SU-DHL-6 (cell line): ENCODE measurements around the gene SBK3.

Experiments used
- H2AFZ ChIP-seq: fragments of 200-600 bp; sonication (generic); 2 replicates; pipeline ENCODE4 v1.6.1; 2014; ENCODE audit warnings: low read depth, mild to moderate bottlenecking, moderate library complexity, mixed read lengths, antibody characterized with exemption, low read length; ENCODE audit not compliant: severe bottlenecking
- H3F3A ChIP-seq: fragments of 200-600 bp; shearing (Covaris generic); 2 replicates; pipeline ENCODE4 v1.6.0; 2016; ENCODE audit warnings: antibody characterized with exemption, mild to moderate bottlenecking; ENCODE audit not compliant: insufficient read depth
- H3K27ac ChIP-seq: fragments of 200-600 bp; sonication (generic); 2 replicates; pipeline ENCODE4 v1.5.1; 2016; ENCODE audit warnings: low read depth, mild to moderate bottlenecking, low read length, moderate library complexity, mixed read lengths
- H3K27me3 ChIP-seq: fragments of 200-600 bp; sonication (generic), shearing (Covaris generic); 2 replicates; pipeline ENCODE4 v1.6.0; 2014; ENCODE audit warnings: mild to moderate bottlenecking, low read length
- H3K36me3 ChIP-seq: fragments of 200-600 bp; sonication (generic); 2 replicates; pipeline ENCODE4 v1.6.1; 2014; ENCODE audit warnings: mild to moderate bottlenecking, low read length, mixed read lengths
- H3K4me2 ChIP-seq: fragments of 300-600, 200-600 bp; shearing (Covaris generic), sonication (generic); 2 replicates; pipeline ENCODE4 v1.6.0; 2014; ENCODE audit warnings: low read length, low read depth, mild to moderate bottlenecking; ENCODE audit not compliant: poor library complexity, severe bottlenecking
- H3K4me3 ChIP-seq: fragments of 200-600 bp; sonication (generic); 2 replicates; pipeline ENCODE4 v1.5.1; 2014; ENCODE audit warnings: antibody characterized with exemption, low read length, mild to moderate bottlenecking, mixed read lengths; ENCODE audit not compliant: insufficient read depth, poor library complexity, severe bottlenecking
- H3K79me2 ChIP-seq: fragments of 200-600 bp; sonication (generic); 2 replicates; pipeline ENCODE4 v1.6.1; 2014; ENCODE audit warnings: mild to moderate bottlenecking, low read length, moderate library complexity; ENCODE audit not compliant: insufficient read depth
- H3K9ac ChIP-seq: fragments of 200-600 bp; sonication (generic); 2 replicates; pipeline ENCODE4 v1.7.0; 2014; ENCODE audit warnings: mild to moderate bottlenecking, low read length
- H3K9me2 ChIP-seq: fragments of 200-600 bp; sonication (generic); replicated peaks from 2 replicates; pipeline ENCODE4 v1.6.1; 2014; ENCODE audit warnings: low read length; ENCODE audit not compliant: insufficient read depth
- H3K9me3 ChIP-seq: fragments of 200-600 bp; sonication (generic); 2 replicates; pipeline ENCODE4 v1.6.1; 2014; ENCODE audit warnings: low read length, mixed read lengths; ENCODE audit not compliant: insufficient read depth
- H4K20me1 ChIP-seq: fragments of 200-600 bp; sonication (generic); 2 replicates; pipeline ENCODE4 v1.6.1; 2014; ENCODE audit warnings: low read depth, mild to moderate bottlenecking, antibody characterized with exemption, low read length, moderate library complexity, mixed read lengths
- EZH2phosphoT487 ChIP-seq: fragments of 200-600 bp; sonication (generic), shearing (Covaris generic); conservative IDR thresholded peaks from 2 replicates; pipeline ENCODE4 v1.6.1; 2018; ENCODE audit warnings: mild to moderate bottlenecking, antibody characterized with exemption, low read length, moderate library complexity, mixed read lengths
- TF ChIP-seq, protein P1 (sequence below): fragments of 200-600 bp; sonication (generic); IDR thresholded peaks from one replicate; pipeline ENCODE4 v1.5.1; 2017; ENCODE audit warnings: antibody characterized with exemption, mild to moderate bottlenecking, low read length, moderate library complexity; ENCODE audit not compliant: insufficient read depth, poor library complexity, severe bottlenecking

The SBK3 gene

DNA sequence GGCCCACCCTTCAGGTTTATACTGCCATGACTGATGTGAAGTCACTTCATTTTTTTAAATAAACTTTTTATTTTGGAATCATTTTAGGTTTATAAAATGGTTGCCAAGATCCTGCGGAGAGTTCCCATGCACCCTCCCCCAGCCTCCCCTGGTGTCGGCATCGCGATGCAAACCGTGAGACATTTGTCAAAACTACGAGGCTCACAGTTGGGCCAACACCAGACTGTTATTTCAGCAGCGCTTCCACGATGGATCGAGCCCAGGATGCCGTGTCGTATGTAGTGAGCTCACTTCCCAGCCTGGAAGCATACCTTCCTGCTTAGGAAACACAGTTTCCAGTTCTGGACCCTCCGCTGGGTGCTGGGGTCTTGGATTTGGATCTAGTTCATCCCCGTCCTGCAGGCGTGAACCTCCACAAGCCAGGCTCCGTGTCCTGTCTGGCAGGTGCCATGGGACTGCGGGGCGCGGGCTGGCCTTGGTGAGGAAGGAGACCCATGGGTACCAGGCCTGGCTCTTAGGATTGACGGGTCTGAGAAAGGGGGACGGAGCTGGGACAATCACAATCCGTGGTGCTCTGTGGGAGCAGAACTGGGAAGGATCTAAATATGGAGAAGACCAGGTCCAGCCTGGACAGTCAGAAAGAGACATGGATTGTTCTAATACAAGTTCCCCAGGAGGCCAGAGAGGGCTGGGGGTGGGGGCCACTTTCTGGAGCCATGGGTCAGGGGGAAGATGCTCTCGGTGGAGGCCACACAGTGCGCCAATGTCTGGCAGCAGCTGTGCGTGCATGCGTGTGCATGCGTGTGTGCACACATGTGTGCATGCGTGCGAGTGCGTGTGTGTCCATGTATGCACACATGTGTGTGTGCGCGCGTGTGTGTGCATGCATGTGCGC lies 6.0 kb downstream of the SBK3 start:
- no peak for TF ChIP-seq EZH2phosphoT487
- TF ChIP-seq, protein P1, sequence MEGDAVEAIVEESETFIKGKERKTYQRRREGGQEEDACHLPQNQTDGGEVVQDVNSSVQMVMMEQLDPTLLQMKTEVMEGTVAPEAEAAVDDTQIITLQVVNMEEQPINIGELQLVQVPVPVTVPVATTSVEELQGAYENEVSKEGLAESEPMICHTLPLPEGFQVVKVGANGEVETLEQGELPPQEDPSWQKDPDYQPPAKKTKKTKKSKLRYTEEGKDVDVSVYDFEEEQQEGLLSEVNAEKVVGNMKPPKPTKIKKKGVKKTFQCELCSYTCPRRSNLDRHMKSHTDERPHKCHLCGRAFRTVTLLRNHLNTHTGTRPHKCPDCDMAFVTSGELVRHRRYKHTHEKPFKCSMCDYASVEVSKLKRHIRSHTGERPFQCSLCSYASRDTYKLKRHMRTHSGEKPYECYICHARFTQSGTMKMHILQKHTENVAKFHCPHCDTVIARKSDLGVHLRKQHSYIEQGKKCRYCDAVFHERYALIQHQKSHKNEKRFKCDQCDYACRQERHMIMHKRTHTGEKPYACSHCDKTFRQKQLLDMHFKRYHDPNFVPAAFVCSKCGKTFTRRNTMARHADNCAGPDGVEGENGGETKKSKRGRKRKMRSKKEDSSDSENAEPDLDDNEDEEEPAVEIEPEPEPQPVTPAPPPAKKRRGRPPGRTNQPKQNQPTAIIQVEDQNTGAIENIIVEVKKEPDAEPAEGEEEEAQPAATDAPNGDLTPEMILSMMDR, result no peak

DNA sequence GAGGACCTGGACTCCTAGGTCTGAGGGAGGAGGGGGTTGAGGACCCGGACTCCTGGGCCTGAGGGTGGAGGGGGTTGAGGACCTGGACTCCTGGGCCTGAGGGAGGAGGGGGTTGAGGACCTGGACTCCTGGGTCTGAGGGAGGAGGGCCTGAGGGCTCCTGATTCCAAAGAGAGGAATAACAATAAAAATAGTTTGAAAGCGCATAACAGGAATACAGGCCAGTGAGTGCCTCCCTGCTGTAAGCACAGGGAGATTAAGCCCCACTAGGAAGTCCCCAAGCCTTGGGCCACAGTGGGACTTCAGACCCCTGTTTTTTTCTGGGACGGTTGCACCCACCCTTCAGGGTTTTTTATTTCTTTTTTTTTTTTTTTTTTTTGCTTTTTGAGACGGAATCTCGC lies 7.2 kb downstream of the SBK3 start:
- H3K27ac ChIP-seq, result no peak overlapping the region
- H4K20me1 ChIP-seq, result no peaks in the 10 kb centered on the region
- no peaks in the 10 kb centered on the region for H3K9me3 ChIP-seq
- no peak overlapping the region for H2AFZ ChIP-seq
- H3K4me3 ChIP-seq, result no peak overlapping the region
- no peaks in the 10 kb centered on the region for H3K9me2 ChIP-seq
- H3K36me3 ChIP-seq, result no peaks in the 10 kb centered on the region
- H3F3A ChIP-seq, result no peaks in the 10 kb centered on the region
- no peaks in the 10 kb centered on the region for H3K27me3 ChIP-seq
- TF ChIP-seq, protein P1, result no peak
- no peak for TF ChIP-seq EZH2phosphoT487
- H3K4me2 ChIP-seq, result no peak overlapping the region
- no peaks in the 10 kb centered on the region for H3K79me2 ChIP-seq
- no peak overlapping the region for H3K9ac ChIP-seq

More for the DNA sequence above, 6.0 kb downstream of the SBK3 start:
- no peak overlapping the region for H3K9ac ChIP-seq
- H3K9me2 ChIP-seq, result no peaks in the 10 kb centered on the region
- H2AFZ ChIP-seq, result no peak overlapping the region
- H3K4me3 ChIP-seq, result no peak overlapping the region
- no peaks in the 10 kb centered on the region for H3K36me3 ChIP-seq
- H3K27ac ChIP-seq, result no peak overlapping the region
- H3K9me3 ChIP-seq, result no peaks in the 10 kb centered on the region
- no peaks in the 10 kb centered on the region for H3F3A ChIP-seq
- no peaks in the 10 kb centered on the region for H4K20me1 ChIP-seq
- H3K4me2 ChIP-seq, result no peak overlapping the region
- H3K27me3 ChIP-seq, result no peaks in the 10 kb centered on the region
- H3K79me2 ChIP-seq, result no peaks in the 10 kb centered on the region

DNA sequence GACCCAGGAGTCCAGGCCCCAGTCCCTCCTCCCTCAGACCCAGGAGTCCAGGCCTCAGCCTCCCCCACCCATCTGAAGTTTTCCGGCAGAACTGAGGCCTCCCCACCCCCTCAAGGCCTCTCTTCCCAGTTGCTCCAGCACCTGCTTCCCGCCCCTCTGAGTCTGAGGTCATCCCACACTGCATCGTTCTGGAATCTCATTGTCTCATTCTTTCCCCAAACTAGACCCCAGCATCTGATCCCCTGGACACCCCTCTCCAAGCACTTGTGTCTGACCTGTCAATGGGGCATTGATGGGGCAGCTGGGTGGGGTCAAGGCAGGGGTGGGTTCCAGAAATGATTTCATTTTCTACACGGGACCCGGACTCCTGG lies 7.6 kb downstream of the SBK3 start:
- H3K9me2 ChIP-seq, result no peaks in the 10 kb centered on the region
- TF ChIP-seq, protein P1, result no peak
- TF ChIP-seq EZH2phosphoT487, result no peak
- no peak overlapping the region for H3K27ac ChIP-seq
- no peaks in the 10 kb centered on the region for H4K20me1 ChIP-seq
- H3K27me3 ChIP-seq, result no peaks in the 10 kb centered on the region
- no peak overlapping the region for H3K9ac ChIP-seq
- no peaks in the 10 kb centered on the region for H3K9me3 ChIP-seq
- no peak overlapping the region for H3K4me2 ChIP-seq
- H3K79me2 ChIP-seq, result no peaks in the 10 kb centered on the region
- H2AFZ ChIP-seq, result no peak overlapping the region
- H3K36me3 ChIP-seq, result no peaks in the 10 kb centered on the region
- no peaks in the 10 kb centered on the region for H3F3A ChIP-seq
- H3K4me3 ChIP-seq, result no peak overlapping the region
